Endothelial cell of umbilical vein (primary cell): ENCODE measurements around the gene STRN3. TPM values are rescaled to one million over a fixed set of nuclear protein-coding genes. Genes with fewer than 3 reads are reported as not detected.

Experiments used
- BruUV-seq: library from RNA; stranded (reverse); fragments of 400-500 nt; replicated peaks from 2 replicates; lab custom pipeline; 2021; lab: Mats Ljungman, UMichigan
- CTCF ChIA-PET: fragments of 300-600, 350-600 bp; sonication (Branson Sonifier 250); formaldehyde crosslinking; loops from one replicate; lab custom pipeline; 2021; ENCODE audit warnings: antibody characterized with exemption, inconsistent platforms; lab: Charles Lee
- POLR2A ChIA-PET: fragments of 300-600, 350-600 bp; sonication (Branson Sonifier 250); formaldehyde crosslinking; loops from one replicate; lab custom pipeline; 2021; ENCODE audit warnings: antibody characterized with exemption, inconsistent platforms; lab: Charles Lee
- DNase-seq: peaks from one replicate; pipeline ENCODE4 v3.0.0-alpha.2; 2011; ENCODE audit warnings: low read depth, low spot score
- FAIRE-seq: peaks from 2 replicates; lab custom pipeline; 2011; peaks lifted over from hg19 to GRCh38; lab: Jason Lieb, UNC
- H2AFZ ChIP-seq: 2 replicates; pipeline ENCODE4 v1.6.0; 2012; ENCODE audit warnings: low read depth, low read length, control low read depth, inconsistent platforms
- H3K27ac ChIP-seq: 2 replicates; pipeline ENCODE4 v1.5.1; 2011; ENCODE audit warnings: low read depth, mild to moderate bottlenecking, control low read depth, low read length, moderate library complexity; ENCODE audit not compliant: insufficient read depth
- H3K27me3 ChIP-seq, 2 experiments: 2 replicates each; pipeline versions ENCODE4 v1.6.0 to v1.6.1; 2011; ENCODE audit warnings: low read length in 2 of 2, mixed read lengths in 1 of 2; ENCODE audit not compliant: control insufficient read depth in 2 of 2, insufficient read depth in 2 of 2
- H3K36me3 ChIP-seq, 2 experiments: 2 replicates in 1 of 2; 3 replicates in 1 of 2; pipeline ENCODE4 v1.5.1; 2011; ENCODE audit warnings: low read length in 2 of 2, mild to moderate bottlenecking in 1 of 2, moderate library complexity in 1 of 2; ENCODE audit not compliant: control insufficient read depth in 2 of 2, insufficient read depth in 2 of 2; ENCODE audit errors: extremely low read depth in 1 of 2
- H3K4me1 ChIP-seq: 3 replicates; pipeline ENCODE4 v1.5.1; 2011; ENCODE audit warnings: mild to moderate bottlenecking, low read length; ENCODE audit not compliant: control insufficient read depth, insufficient read depth; ENCODE audit errors: extremely low read depth
- H3K4me2 ChIP-seq: 2 replicates; pipeline ENCODE4 v1.6.1; 2011; ENCODE audit warnings: low read length, control low read depth, mixed read lengths; ENCODE audit not compliant: insufficient read depth
- H3K4me3 ChIP-seq, 3 experiments: fragments of 200-600 bp in 1 of 3; sonication (generic), shearing (Covaris generic) in 1 of 3; replicated peaks in 1 of 3; 2 replicates each; pipeline ENCODE4 v1.5.1; 2011 to 2016; ENCODE audit warnings: control low read depth in 3 of 3, low read length in 3 of 3, mild to moderate bottlenecking in 2 of 3, inconsistent platforms in 1 of 3, low read depth in 1 of 3, moderate library complexity in 1 of 3; ENCODE audit not compliant: insufficient read depth in 1 of 3
- H3K79me2 ChIP-seq: 2 replicates; pipeline ENCODE4 v1.6.0; 2012; ENCODE audit warnings: low read length, inconsistent platforms; ENCODE audit not compliant: control insufficient read depth, insufficient read depth
- H3K9ac ChIP-seq: replicated peaks from 2 replicates; pipeline ENCODE3; 2011; ENCODE audit warnings: low read length, control low read depth; ENCODE audit not compliant: insufficient read depth; ENCODE audit errors: extremely low read depth
- H3K9me1 ChIP-seq: replicated peaks from 3 replicates; pipeline ENCODE4 v1.6.0; 2011; ENCODE audit warnings: mild to moderate bottlenecking, low read length; ENCODE audit not compliant: control insufficient read depth, insufficient read depth; ENCODE audit errors: extremely low read depth
- H3K9me3 ChIP-seq: replicated peaks from 2 replicates; pipeline ENCODE4 v1.5.1; 2012; ENCODE audit warnings: low read length, inconsistent platforms; ENCODE audit not compliant: control insufficient read depth, insufficient read depth
- H4K20me1 ChIP-seq: replicated peaks from 2 replicates; pipeline ENCODE3; 2011; ENCODE audit warnings: mild to moderate bottlenecking, low read length; ENCODE audit not compliant: control insufficient read depth, insufficient read depth; ENCODE audit errors: extremely low read depth
- CTCF ChIP-seq, 2 donors: IDR thresholded peaks; 1 replicate in 1 of 2; 2 replicates in 1 of 2; pipeline ENCODE4 v1.5.1; 2011; ENCODE audit warnings: low read length in 2 of 2, mild to moderate bottlenecking in 2 of 2, moderate library complexity in 2 of 2, control low read depth in 1 of 2, inconsistent platforms in 1 of 2, low read depth in 1 of 2; ENCODE audit not compliant: insufficient read depth in 1 of 2; ENCODE audit errors: extremely low read depth in 1 of 2
- EZH2 ChIP-seq: IDR thresholded peaks from 2 replicates; pipeline ENCODE4 v1.6.1; 2012; ENCODE audit warnings: borderline replicate concordance, low read depth, mild to moderate bottlenecking, moderate library complexity, low read length, inconsistent platforms; ENCODE audit not compliant: severe bottlenecking
- FOS ChIP-seq: IDR thresholded peaks from 2 replicates; pipeline ENCODE4 v1.6.1; 2011; ENCODE audit warnings: mild to moderate bottlenecking, low read length, moderate library complexity, borderline replicate concordance; ENCODE audit not compliant: insufficient read depth
- GATA2 ChIP-seq: IDR thresholded peaks from 2 replicates; pipeline ENCODE4 v1.7.0; 2011; ENCODE audit warnings: low read depth, mild to moderate bottlenecking, moderate library complexity, mixed read lengths, low read length; ENCODE audit not compliant: insufficient read length, insufficient read depth
- JUN ChIP-seq: IDR thresholded peaks from 2 replicates; pipeline ENCODE4 v1.6.1; 2011; ENCODE audit warnings: borderline replicate concordance, low read depth; ENCODE audit not compliant: insufficient read length, insufficient read depth
- MAX ChIP-seq: IDR thresholded peaks from 2 replicates; pipeline ENCODE4 v1.6.1; 2011; ENCODE audit not compliant: insufficient read depth, insufficient read length
- MYC ChIP-seq: IDR thresholded peaks from one replicate; pipeline ENCODE4 v1.6.1; 2011; ENCODE audit warnings: mild to moderate bottlenecking, low read depth, low read length
- POLR2A ChIP-seq: IDR thresholded peaks from 2 replicates; pipeline ENCODE4 v1.6.1; 2012; ENCODE audit warnings: low read depth, mild to moderate bottlenecking, control low read depth, low read length
- POLR2AphosphoS5 ChIP-seq: IDR thresholded peaks from 2 replicates; pipeline ENCODE4 v1.6.1; 2012; ENCODE audit warnings: low read depth, mild to moderate bottlenecking, control low read depth, low read length, moderate library complexity; ENCODE audit not compliant: insufficient read depth
- dilution Hi-C: fragments of 300-500 bp; cut with MboI; formaldehyde crosslinking; loops from one replicate; pipeline ENCODE4 v1.15.0; 2019; ENCODE audit warnings: low sequenced_read_pairs; ENCODE audit not compliant: extremely low pct_ligation_motif_present
- intact Hi-C: fragments of 100-400 bp; cut with micrococcal nuclease; formaldehyde crosslinking; loops from one replicate; pipeline ENCODE4 v1.10.0; 2022
- polyA plus RNA-seq, 4 experiments: library from polyadenylated mRNA; depleted of rRNA in 3 of 4; stranded (reverse) in 3 of 4; unstranded in 1 of 4; fragments of >200 nt; gene quantifications; 2 replicates each; pipeline versions ENCODE4 v1.2.1 to v1.2.3, GENCODE V29; 2011 to 2012; ENCODE audit warnings: missing spikeins in 1 of 4
- total RNA-seq: library from RNA; stranded (reverse); gene quantifications from 2 replicates; pipeline ENCODE4 v1.2.3, GENCODE V29; 2021

The STRN3 gene
- total and polyA plus RNA-seq, 2 donors (not counting 3 experiments of a cell fraction or from before 2014, with no cell fraction given) = 8.4 to 35.1 TPM

GRCh38 chr14:30960216-30960615 lies 66.0 kb downstream of the STRN3 start:
- H3K9ac ChIP-seq = no peak overlapping the region
- DNase-seq (no peak), FAIRE-seq (no peak)
- CTCF ChIA-PET = no interaction called here
- H4K20me1 ChIP-seq = peaks cover 6% of the 10 kb centered on the region
- no peak overlapping the region for H2AFZ ChIP-seq
- no TSS peak for BruUV-seq
- H3K4me3 ChIP-seq = no peak overlapping the region
- H3K4me2 ChIP-seq = no peak overlapping the region
- H3K4me1 ChIP-seq = no peaks in the 10 kb centered on the region
- H3K9me1 ChIP-seq = no peaks in the 10 kb centered on the region
- H3K9me3 ChIP-seq = no peaks in the 10 kb centered on the region
- no peak for TF ChIP-seq CTCF (IDR thresholded peaks at IDR 0.05; ENCODE audit: extremely low read depth in 1 of 2, insufficient read depth in 1 of 2, low read depth in 1 of 2, low read length in 2 of 2)
- TF ChIP-seq FOS = no peak
- no peak for TF ChIP-seq JUN
- no peaks in the 10 kb centered on the region for H3K27me3 ChIP-seq
- H3K79me2 ChIP-seq = peaks cover 74% of the 10 kb centered on the region
- dilution Hi-C loops (no loop called here), intact Hi-C loops (no loop called here)
- H3K36me3 ChIP-seq = peaks cover 0 to 4% of the 10 kb centered on the region in 2 experiments
- no peak overlapping the region for H3K27ac ChIP-seq
- POLR2A ChIA-PET = no interaction called here

GRCh38 chr14:30958555-30959407 lies 67.4 kb downstream of the STRN3 start:
- Histone ChIP-seq H4K20me1 (peaks cover 6% of the 10 kb centered on the region), H3K4me1 (no peaks in the 10 kb centered on the region), H3K36me3 (peaks cover 0 to 4% of the 10 kb centered on the region in 2 experiments), H3K9me1 (no peaks in the 10 kb centered on the region), H3K79me2 (peaks cover 62% of the 10 kb centered on the region), H3K4me3 (no peak overlapping the region), H3K9ac (no peak overlapping the region), H2AFZ (no peak overlapping the region), H3K27me3 (no peaks in the 10 kb centered on the region), H3K27ac (no peak overlapping the region), H3K4me2 (no peak overlapping the region), H3K9me3 (no peaks in the 10 kb centered on the region)
- BruUV-seq = no TSS peak
- intact Hi-C loops (no loop called here), dilution Hi-C loops (no loop called here)
- no peak for TF ChIP-seq MYC
- no peak for TF ChIP-seq CTCF (IDR thresholded peaks at IDR 0.05; ENCODE audit: extremely low read depth in 1 of 2, insufficient read depth in 1 of 2, low read depth in 1 of 2, low read length in 2 of 2)
- TF ChIP-seq EZH2 = no peak
- TF ChIP-seq MAX = no peak
- no peak for TF ChIP-seq JUN
- TF ChIP-seq POLR2A = no peak
- no peak for TF ChIP-seq GATA2
- no peak for TF ChIP-seq FOS
- no peak for TF ChIP-seq POLR2AphosphoS5
- CTCF ChIA-PET = interaction anchor here (1.4 kb wide), 1 partner anchor 85 kb away, joined by 3 read pairs; no protein-coding TSS in a partner anchor
- no peak for FAIRE-seq
- no peak for DNase-seq
- POLR2A ChIA-PET = no interaction called here
